GM12801 (cell line): ENCODE data around the gene TBXAS1.

ENCODE experiments used
- CTCF ChIP-seq: IDR thresholded peaks from one replicate; pipeline ENCODE4 v1.5.1; 2011; ENCODE audit warnings: control low read depth; ENCODE audit not compliant: insufficient read length; ENCODE audit errors: extremely low read depth

TBXAS1 gene

GRCh38 chr7:140013676-140014075 is 184.6 kb downstream of the TBXAS1 start:
- TF ChIP-seq CTCF = no peak

- no peak for TF ChIP-seq CTCF
These were observed 185.1 kb downstream of the TBXAS1 start for GRCh38 chr7:140014123-140014522.

GRCh38 chr7:140015471-140015970 is 186.5 kb downstream of the TBXAS1 start:
- TF ChIP-seq CTCF = no peak

GRCh38 chr7:140016540-140016939 is 187.5 kb downstream of the TBXAS1 start:
- TF ChIP-seq CTCF = no peak

GRCh38 chr7:140017034-140017433 is 188.0 kb downstream of the TBXAS1 start:
- no peak for TF ChIP-seq CTCF

- TF ChIP-seq CTCF = no peak
These were observed 188.5 kb downstream of the TBXAS1 start for GRCh38 chr7:140017543-140017942.

- TF ChIP-seq CTCF = no peak
These were observed 189.3 kb downstream of the TBXAS1 start for GRCh38 chr7:140018125-140019043.
